ENCODE results near the gene FAM13A. TPM values are rescaled to one million over a fixed set of nuclear protein-coding genes. Genes with fewer than 3 reads are reported as not detected.

Gene FAM13A
- total and polyA plus RNA-seq, 7 donors: 3.8 to 76.0 (median 15.2) TPM

DNA sequence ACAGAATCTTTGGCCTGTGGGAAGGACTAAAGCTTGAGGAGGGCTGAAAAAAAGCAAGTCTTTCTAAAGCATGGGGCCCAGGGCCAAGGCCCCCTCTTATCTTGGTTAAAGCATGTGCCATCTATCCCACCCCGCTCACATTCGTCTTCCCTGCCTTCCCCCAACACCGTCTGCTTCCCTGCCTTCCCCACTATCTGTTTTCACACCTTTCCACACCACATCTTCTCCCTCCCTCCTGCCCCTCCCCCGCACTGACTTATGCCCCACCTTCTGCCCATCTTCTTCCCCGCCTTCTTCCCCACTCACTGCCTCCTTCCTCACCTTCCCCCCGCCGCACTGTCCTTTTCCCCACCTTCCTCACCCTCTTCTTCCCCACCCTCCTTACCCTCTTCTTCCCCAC is 358.5 kb downstream of the FAM13A start:
- TF ChIP-seq, protein P1, sequence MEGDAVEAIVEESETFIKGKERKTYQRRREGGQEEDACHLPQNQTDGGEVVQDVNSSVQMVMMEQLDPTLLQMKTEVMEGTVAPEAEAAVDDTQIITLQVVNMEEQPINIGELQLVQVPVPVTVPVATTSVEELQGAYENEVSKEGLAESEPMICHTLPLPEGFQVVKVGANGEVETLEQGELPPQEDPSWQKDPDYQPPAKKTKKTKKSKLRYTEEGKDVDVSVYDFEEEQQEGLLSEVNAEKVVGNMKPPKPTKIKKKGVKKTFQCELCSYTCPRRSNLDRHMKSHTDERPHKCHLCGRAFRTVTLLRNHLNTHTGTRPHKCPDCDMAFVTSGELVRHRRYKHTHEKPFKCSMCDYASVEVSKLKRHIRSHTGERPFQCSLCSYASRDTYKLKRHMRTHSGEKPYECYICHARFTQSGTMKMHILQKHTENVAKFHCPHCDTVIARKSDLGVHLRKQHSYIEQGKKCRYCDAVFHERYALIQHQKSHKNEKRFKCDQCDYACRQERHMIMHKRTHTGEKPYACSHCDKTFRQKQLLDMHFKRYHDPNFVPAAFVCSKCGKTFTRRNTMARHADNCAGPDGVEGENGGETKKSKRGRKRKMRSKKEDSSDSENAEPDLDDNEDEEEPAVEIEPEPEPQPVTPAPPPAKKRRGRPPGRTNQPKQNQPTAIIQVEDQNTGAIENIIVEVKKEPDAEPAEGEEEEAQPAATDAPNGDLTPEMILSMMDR (IDR thresholded peaks at IDR 0.05): no peak
- Histone ChIP-seq H3K4me3 (no peak overlapping the region), H3K27me3 (ENCODE audit: insufficient read depth in 3 of 3, low read length in 2 of 3) (no peaks in the 10 kb centered on the region), H3K4me1 (no peaks in the 10 kb centered on the region), H3K9me3 (no peaks in the 10 kb centered on the region), H3K27ac (no peak overlapping the region), H3K36me3 (ENCODE audit: insufficient read depth in 1 of 2, low read depth in 1 of 2) (peaks cover 3 to 13% of the 10 kb centered on the region in 2 donors)
- ATAC-seq: no peak
- no peak for DNase-seq
- WGBS, 3 donors: 96 to 99% (median 99%) methylated on average over 7 of the region's 7 CpGs
- intact Hi-C loops (cut with DNase I): no loop called here

DNA sequence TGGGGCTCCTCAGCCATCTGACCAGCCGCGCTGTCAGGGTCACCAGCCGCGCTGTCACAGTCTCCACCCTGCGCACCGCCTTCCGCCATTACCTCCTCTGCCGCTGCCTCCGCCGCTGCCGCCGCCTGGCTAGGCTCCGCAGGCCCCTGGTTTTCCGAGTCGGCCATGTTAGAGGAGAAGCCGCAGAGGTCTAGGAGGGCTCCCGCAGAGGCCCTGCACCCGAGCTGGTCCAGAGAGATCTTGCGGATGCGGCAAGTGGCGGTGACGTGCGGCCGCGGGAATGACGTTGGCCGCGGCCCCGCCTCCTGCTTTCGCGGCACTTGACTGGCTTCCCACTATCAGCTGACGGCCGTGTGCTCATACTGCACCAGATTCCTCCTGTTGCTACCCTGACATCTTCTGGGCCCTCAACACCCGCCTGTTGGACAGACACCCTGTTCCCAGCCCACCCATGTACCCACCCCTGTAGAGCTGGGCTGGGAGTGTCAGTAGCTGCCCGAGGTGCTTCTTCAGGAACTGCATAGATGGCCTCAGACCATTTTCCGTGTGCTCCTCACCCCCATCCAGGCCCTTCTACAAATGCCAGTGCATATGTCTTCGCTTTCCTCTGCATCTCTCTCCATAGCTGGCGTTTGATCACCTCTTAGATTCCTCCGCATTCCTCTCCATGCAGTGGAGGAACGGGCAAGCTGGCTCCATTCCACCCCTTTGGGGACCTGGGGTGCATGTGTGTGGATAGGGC is 359.2 kb downstream of the FAM13A start, which contains the start of gene NAP1L5:
Gene NAP1L5 (minus strand): TSS at position 242 of the 742 bp plus-strand sequence. CDS start 75 bp downstream, at position 167.
- H3K36me3 ChIP-seq (ENCODE audit: insufficient read depth in 1 of 2, low read depth in 1 of 2): peaks cover 1 to 11% of the 10 kb centered on the region in 2 donors
- WGBS, 3 donors: 52 to 67% (median 56%) methylated on average over 40 of the region's 40 CpGs
- no peaks in the 10 kb centered on the region for H3K9me3 ChIP-seq
- intact Hi-C loops (cut with DNase I): loop anchor here in 1 of 2 donors (2.0 kb wide), 1 partner anchor 77 kb away; no protein-coding TSS in a partner anchor
- DNase-seq (peak; percentile 71 to 84), ATAC-seq (peak; percentile 86 to 93 (median 88))
- H3K4me1 ChIP-seq: no peaks in the 10 kb centered on the region
- H3K4me3 ChIP-seq: peak within 1 kb of the TSS; percentile 77
- no peaks in the 10 kb centered on the region for H3K27me3 ChIP-seq (ENCODE audit: insufficient read depth in 3 of 3, low read length in 2 of 3)
- TF ChIP-seq, protein P1 (IDR thresholded peaks at IDR 0.05): no peak
- peak within 1 kb of the TSS; percentile 72 for H3K27ac ChIP-seq

DNA sequence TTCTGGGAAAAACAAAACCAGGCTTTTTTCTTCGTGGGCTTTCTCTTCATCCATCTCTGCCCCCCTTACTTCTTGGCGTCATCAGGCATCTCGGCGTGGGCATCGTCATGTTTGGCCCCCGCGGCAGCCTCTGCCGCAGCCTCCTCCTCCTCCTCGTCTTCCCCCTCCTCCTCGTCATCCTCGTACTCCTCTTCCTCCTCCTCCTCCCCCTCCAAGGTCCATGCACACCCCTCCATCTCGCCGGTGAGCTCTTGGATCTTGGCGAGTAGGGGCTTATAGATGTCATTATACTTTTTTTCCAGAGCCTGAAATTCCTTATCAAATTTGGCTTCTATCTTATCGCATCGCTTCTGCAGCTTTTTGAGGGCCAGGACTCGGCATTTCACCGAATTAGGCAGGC is 359.8 kb downstream of the FAM13A start:
- Histone ChIP-seq H3K27ac (peak overlapping the region; percentile 72), H3K36me3 (ENCODE audit: insufficient read depth in 1 of 2, low read depth in 1 of 2) (peaks cover 0 to 10% of the 10 kb centered on the region in 2 donors), H3K4me1 (no peaks in the 10 kb centered on the region), H3K9me3 (no peaks in the 10 kb centered on the region), H3K4me3 (peak overlapping the region; percentile 77), H3K27me3 (ENCODE audit: insufficient read depth in 3 of 3, low read length in 2 of 3) (no peaks in the 10 kb centered on the region)
- intact Hi-C loops (cut with DNase I): loop anchor here in 1 of 2 donors (2.0 kb wide), 1 partner anchor 76 kb away; no protein-coding TSS in a partner anchor
- TF ChIP-seq, protein P1 (IDR thresholded peaks at IDR 0.05): no peak
- 51 to 53% (median 52%) methylated on average over 18 of the region's 18 CpGs for WGBS, 3 donors
- DNase-seq (no peak), ATAC-seq (peak; percentile 30 to 72 (median 52))

- 56 to 64% (median 57%) methylated on average over 7 of the region's 7 CpGs for WGBS, 3 donors
- Histone ChIP-seq H3K36me3 (ENCODE audit: insufficient read depth in 1 of 2, low read depth in 1 of 2) (peaks cover 0 to 7% of the 10 kb centered on the region in 2 donors), H3K4me1 (no peaks in the 10 kb centered on the region), H3K27ac (peak overlapping the region; percentile 72), H3K4me3 (peak overlapping the region; percentile 77), H3K9me3 (no peaks in the 10 kb centered on the region), H3K27me3 (ENCODE audit: insufficient read depth in 3 of 3, low read length in 2 of 3) (no peaks in the 10 kb centered on the region)
- DNase-seq (no peak), ATAC-seq (no peak)
- intact Hi-C loops (cut with DNase I): loop anchor here in 1 of 2 donors (2.0 kb wide), 1 partner anchor 76 kb away; no protein-coding TSS in a partner anchor
- TF ChIP-seq, protein P1 (IDR thresholded peaks at IDR 0.05): no peak
These were observed 360.4 kb downstream of the FAM13A start for GRCh38 chr4:88696630-88697029.
